Spleen (tissue), 7 donors: ENCODE measurements around the gene ABCB1.

ENCODE experiments used
- POLR2A ChIP-seq, 3 donors: fragments of 450-650 bp; IDR thresholded peaks; one replicate each; pipeline ENCODE4 v1.5.1; 2017; ENCODE audit warnings: antibody characterized with exemption in 3 of 3, mild to moderate bottlenecking in 1 of 3
- POLR2AphosphoS5 ChIP-seq, 3 donors: sonication (generic); formaldehyde crosslinking; IDR thresholded peaks; one replicate each; pipeline ENCODE4 v1.5.1; 2017; ENCODE audit warnings: antibody characterized with exemption in 3 of 3
- TF ChIP-seq, protein P1 (sequence below), 11 experiments: fragments of 200-600 bp in 7 of 11; fragments of 450-650 bp in 4 of 11; sonication (generic) in 4 of 11; IDR thresholded peaks in 8 of 11; conservative IDR thresholded peaks in 3 of 11; 1 replicate in 7 of 11; 2 replicates in 4 of 11; pipeline versions ENCODE4 v1.4.0 to v1.8.0; 2016 to 2021; ENCODE audit warnings: antibody characterized with exemption in 11 of 11, inconsistent platforms in 4 of 11, mild to moderate bottlenecking in 1 of 11
- donor health status: DM: no; HTN: no; CAD: no; lungs with moderate emphysema.
- donor health status: DM: no; HTN: no; CAD: no.
- donor health status: DM: no; HTN: no; CAD: no.

DNA sequence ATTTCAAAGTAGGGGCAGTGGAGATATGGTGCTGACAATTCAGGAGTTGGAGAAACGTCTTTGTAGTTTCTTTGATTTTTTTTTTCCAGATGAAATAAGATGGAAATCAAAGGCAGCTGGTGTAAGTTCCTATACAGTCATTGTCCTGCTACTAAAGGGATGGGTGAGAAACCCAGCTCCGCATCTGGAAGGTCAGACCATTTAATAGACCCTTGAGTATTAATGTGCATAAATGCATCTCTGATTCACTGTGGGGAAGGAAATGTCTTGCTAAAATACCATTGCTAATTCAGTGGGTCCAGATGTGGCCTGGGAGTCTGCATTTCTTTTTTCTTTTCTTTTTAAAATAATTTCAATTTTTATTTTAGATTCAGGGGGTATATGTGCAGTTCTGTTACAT lies 140.7 kb downstream of the ABCB1 start:
- TF ChIP-seq POLR2A (IDR thresholded peaks at IDR 0.05) (no peak), POLR2AphosphoS5 (IDR thresholded peaks at IDR 0.05) (no peak)
- TF ChIP-seq, protein P1, sequence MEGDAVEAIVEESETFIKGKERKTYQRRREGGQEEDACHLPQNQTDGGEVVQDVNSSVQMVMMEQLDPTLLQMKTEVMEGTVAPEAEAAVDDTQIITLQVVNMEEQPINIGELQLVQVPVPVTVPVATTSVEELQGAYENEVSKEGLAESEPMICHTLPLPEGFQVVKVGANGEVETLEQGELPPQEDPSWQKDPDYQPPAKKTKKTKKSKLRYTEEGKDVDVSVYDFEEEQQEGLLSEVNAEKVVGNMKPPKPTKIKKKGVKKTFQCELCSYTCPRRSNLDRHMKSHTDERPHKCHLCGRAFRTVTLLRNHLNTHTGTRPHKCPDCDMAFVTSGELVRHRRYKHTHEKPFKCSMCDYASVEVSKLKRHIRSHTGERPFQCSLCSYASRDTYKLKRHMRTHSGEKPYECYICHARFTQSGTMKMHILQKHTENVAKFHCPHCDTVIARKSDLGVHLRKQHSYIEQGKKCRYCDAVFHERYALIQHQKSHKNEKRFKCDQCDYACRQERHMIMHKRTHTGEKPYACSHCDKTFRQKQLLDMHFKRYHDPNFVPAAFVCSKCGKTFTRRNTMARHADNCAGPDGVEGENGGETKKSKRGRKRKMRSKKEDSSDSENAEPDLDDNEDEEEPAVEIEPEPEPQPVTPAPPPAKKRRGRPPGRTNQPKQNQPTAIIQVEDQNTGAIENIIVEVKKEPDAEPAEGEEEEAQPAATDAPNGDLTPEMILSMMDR (IDR thresholded peaks at IDR 0.05 in 8 of 11, conservative IDR thresholded peaks at IDR 0.05 in 3 of 11) = no peak
